Endodermal cell (in vitro differentiated cells): ENCODE data around the gene ISYNA1. TPM values are rescaled to one million over a fixed set of nuclear protein-coding genes. Genes with fewer than 3 reads are reported as not detected.
A peak's percentile ranks its signal among the peaks of the same experiment; 100 is the strongest.

Source experiments
- DNase-seq: peaks from one replicate; pipeline ENCODE4 v3.0.0-alpha.2; 2017
- H3K27ac ChIP-seq: 2 replicates; pipeline ENCODE4 v1.5.1; 2013; ENCODE audit warnings: mild to moderate bottlenecking, low read depth, low read length, moderate library complexity
- H3K27me3 ChIP-seq: 2 replicates; pipeline ENCODE4 v1.6.1; 2013; ENCODE audit warnings: mild to moderate bottlenecking, low read length, moderate library complexity; ENCODE audit not compliant: insufficient read depth, control insufficient read depth, poor library complexity, severe bottlenecking
- H3K36me3 ChIP-seq: 2 replicates; pipeline ENCODE4 v1.7.0; 2013; ENCODE audit warnings: mild to moderate bottlenecking, low read length, moderate library complexity; ENCODE audit not compliant: control insufficient read depth, insufficient read depth
- H3K4me1 ChIP-seq: one replicate; pipeline ENCODE4 v1.7.0; 2013; ENCODE audit warnings: low read length; ENCODE audit not compliant: control insufficient read depth, insufficient read depth
- H3K4me3 ChIP-seq: 2 replicates; pipeline ENCODE4 v1.5.1; 2013; ENCODE audit warnings: mild to moderate bottlenecking, low read length, moderate library complexity
- H3K9ac ChIP-seq: 2 replicates; pipeline ENCODE4 v1.6.1; 2013; ENCODE audit warnings: mild to moderate bottlenecking, low read length, moderate library complexity; ENCODE audit not compliant: poor library complexity, severe bottlenecking; ENCODE audit errors: extremely low read depth
- H3K9me3 ChIP-seq: 2 replicates; pipeline ENCODE4 v1.6.1; 2013; ENCODE audit warnings: mild to moderate bottlenecking, low read length, moderate library complexity; ENCODE audit not compliant: control insufficient read depth
- H3K27ac Mint-ChIP-seq: 2 replicates; pipeline ENCODE4 v1.8.0; 2020; ENCODE audit warnings: mixed read lengths
- H3K27me3 Mint-ChIP-seq: 2 replicates; pipeline ENCODE4 v1.8.0; 2021; ENCODE audit warnings: mild to moderate bottlenecking, mixed read lengths; ENCODE audit not compliant: insufficient read depth
- H3K36me3 Mint-ChIP-seq: 2 replicates; pipeline ENCODE4 v1.8.0; 2020; ENCODE audit warnings: low read depth, mixed read lengths
- H3K4me1 Mint-ChIP-seq: 2 replicates; pipeline ENCODE4 v1.8.0; 2020; ENCODE audit warnings: mixed read lengths
- H3K4me3 Mint-ChIP-seq: 2 replicates; pipeline ENCODE4 v1.8.0; 2020; ENCODE audit warnings: mild to moderate bottlenecking, moderate library complexity, mixed read lengths
- H3K9me3 Mint-ChIP-seq: 2 replicates; pipeline ENCODE4 v1.8.0; 2020; ENCODE audit warnings: mild to moderate bottlenecking, mixed read lengths
- CTCF ChIP-seq: fragments of 200-600 bp; sonication (generic); conservative IDR thresholded peaks from 2 replicates; pipeline ENCODE4 v1.5.0; 2021; ENCODE audit warnings: antibody characterized with exemption, mild to moderate bottlenecking
- WGBS, 2 experiments: methylation state at CpG; one replicate each; pipeline versions ENCODE4 v1.1.5 to v1.1.7; 2013; ENCODE audit warnings: missing lambda C conversion rate in 2 of 2, mixed read lengths in 1 of 2; ENCODE audit not compliant: insufficient coverage in 1 of 2, insufficient read length in 1 of 2; 5-methylcytosine and 5-hydroxymethylcytosine counted together
- total RNA-seq, 2 donors: library from RNA; stranded (reverse); fragmentation: NEBNext Ultra II Directional in 1 of 2; extraction: Animal tissue kit (Norgen Biotek cat#: 25700) in 1 of 2; gene quantifications; 2 replicates in 1 of 2; 3 replicates in 1 of 2; pipeline ENCODE4 v1.2.1, GENCODE V29; 2021

ISYNA1 gene
- total RNA-seq, 2 donors from 2014 or later, result 156 to 212 TPM

DNA sequence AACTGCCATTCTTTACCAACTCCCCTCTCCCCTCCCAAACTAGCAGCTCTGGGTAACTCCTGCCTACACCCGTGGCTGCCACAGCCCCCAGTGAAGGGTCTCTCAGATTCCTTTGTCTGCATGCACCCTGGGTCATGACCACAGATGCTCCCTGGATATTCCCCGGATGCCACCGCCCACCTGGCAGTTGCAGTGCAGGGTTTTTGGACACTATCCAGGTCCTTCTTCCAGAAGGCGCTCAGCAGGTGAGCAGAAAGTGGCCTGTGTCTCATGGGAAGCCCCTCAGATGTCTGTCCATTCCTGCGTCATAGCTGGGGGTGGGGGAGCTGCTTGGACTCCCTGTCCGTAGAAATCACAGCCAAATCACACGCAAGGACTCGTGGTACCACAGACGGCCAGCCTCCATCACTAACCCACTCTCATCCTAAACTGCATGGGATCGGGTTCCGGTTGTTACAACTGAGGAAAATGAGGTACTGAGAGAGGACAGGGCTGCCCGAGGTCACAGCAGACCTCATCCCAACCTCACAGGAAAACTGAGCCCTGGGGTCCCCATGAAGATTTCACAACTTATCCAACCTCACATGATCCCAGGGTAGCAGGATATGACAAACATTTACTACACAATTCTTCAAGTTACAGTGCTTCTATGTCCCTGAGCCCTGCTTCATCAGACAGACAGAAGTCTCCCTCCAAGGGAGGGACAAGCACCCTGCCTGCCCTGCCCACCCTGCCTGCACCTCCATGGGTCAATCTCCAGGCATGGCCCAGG lies 45.4 kb upstream of the ISYNA1 start:
- peaks cover 9% of the 10 kb centered on the region for H3K4me1 Mint-ChIP-seq
- Histone ChIP-seq H3K27ac (no peak overlapping the region), H3K36me3 (no peaks in the 10 kb centered on the region), H3K9me3 (peaks cover 7% of the 10 kb centered on the region), H3K9ac (no peak overlapping the region), H3K27me3 (no peaks in the 10 kb centered on the region), H3K4me1 (no peaks in the 10 kb centered on the region), H3K4me3 (no peak overlapping the region)
- TF ChIP-seq CTCF, result no peak
- no peak overlapping the region for H3K4me3 Mint-ChIP-seq
- H3K27ac Mint-ChIP-seq, result peak overlapping the region; percentile 66
- peaks cover 4% of the 10 kb centered on the region for H3K36me3 Mint-ChIP-seq
- peaks cover 1% of the 10 kb centered on the region for H3K9me3 Mint-ChIP-seq
- WGBS, 2 experiments, result 88 to 93% methylated on average over 5 to 12 of the region's 12 CpGs
- H3K27me3 Mint-ChIP-seq, result no peaks in the 10 kb centered on the region
- DNase-seq, result no peak

DNA sequence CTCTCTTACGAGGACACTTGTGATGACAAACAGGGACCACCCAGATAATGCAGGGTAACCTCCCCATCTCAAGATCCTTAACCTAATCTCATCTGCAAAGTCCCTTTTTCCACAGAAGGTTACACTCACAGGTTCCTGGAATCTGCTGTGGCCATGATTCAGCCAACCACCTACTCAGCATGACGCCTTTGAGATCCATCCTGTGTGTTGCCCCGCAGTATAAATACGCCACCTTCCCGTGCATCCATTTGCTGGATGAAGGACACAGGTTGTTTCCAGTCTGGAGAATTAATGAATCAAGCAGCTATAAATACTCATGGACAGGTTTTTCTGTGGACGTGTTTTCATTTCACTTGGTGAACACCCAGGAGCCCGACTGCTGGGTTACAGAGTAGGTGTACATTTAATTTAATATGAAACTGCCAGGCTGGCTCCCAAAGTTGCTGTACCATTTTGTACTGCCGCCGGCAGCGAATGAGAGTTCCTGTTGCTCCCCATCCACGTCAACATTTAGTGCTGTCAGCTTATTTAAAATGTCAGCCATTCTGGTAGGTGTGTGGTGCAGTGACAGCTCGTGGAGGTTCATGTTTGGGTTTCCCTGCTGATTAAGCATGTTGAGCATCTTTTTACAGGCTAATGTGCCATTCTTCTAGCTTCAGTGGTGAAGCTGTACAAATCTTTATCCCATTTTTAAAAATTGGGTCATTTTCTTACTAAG lies 43.7 kb upstream of the ISYNA1 start:
- Mint-ChIP-seq H3K9me3 (peaks cover 1% of the 10 kb centered on the region), H3K4me1 (peaks cover 7% of the 10 kb centered on the region), H3K4me3 (no peak overlapping the region), H3K27me3 (no peaks in the 10 kb centered on the region), H3K27ac (no peak overlapping the region), H3K36me3 (peaks cover 4% of the 10 kb centered on the region)
- no peak overlapping the region for H3K4me3 ChIP-seq
- no peaks in the 10 kb centered on the region for H3K27me3 ChIP-seq
- 95 to 97% methylated on average over 12 of the region's 12 CpGs for WGBS, 2 experiments
- no peaks in the 10 kb centered on the region for H3K36me3 ChIP-seq
- TF ChIP-seq CTCF, result no peak
- no peaks in the 10 kb centered on the region for H3K4me1 ChIP-seq
- no peak for DNase-seq
- H3K9ac ChIP-seq, result no peak overlapping the region
- H3K27ac ChIP-seq, result no peak overlapping the region
- H3K9me3 ChIP-seq, result peaks cover 7% of the 10 kb centered on the region

DNA sequence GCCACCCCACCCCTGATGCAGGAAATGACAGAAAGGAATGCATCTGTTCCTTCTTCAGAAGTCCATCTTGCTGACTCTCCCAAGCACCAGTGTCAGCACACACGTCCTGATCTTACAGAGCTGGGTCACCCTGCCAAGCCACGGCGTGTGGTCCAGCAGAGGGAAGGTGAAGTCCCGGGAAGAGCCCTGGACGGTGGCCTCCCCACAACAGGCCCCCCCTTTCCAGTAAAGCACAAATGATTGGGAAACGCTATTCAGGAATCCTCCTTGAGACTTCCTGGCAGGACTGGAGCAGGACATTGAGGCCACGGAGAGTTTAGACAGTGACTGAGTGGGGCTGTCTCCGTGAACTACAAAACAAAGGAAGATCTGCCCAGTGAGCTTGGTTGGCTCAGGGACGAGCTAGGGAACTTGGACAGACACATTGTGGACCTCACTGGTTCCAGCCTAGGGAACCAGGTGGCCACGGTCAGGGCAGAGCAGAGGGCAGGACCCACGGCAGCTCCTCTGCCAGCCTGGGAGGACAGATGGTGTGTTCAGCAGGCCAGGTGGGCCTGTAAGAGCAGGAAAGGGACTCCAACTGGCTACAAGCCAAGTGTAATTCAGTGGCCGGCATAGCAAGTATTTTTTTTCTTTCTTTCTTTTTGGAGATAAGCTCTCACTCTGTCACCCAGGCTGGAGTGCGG lies 42.2 kb upstream of the ISYNA1 start:
- 88 to 91% methylated on average over 12 to 13 of the region's 13 CpGs for WGBS, 2 experiments

More for the DNA sequence above, 42.2 kb upstream of the ISYNA1 start:
- peaks cover 1% of the 10 kb centered on the region for H3K9me3 Mint-ChIP-seq
- no peaks in the 10 kb centered on the region for H3K36me3 ChIP-seq
- peaks cover 7% of the 10 kb centered on the region for H3K9me3 ChIP-seq
- H3K27me3 ChIP-seq, result no peaks in the 10 kb centered on the region
- no peak overlapping the region for H3K9ac ChIP-seq
- no peaks in the 10 kb centered on the region for H3K27me3 Mint-ChIP-seq
- no peaks in the 10 kb centered on the region for H3K4me1 Mint-ChIP-seq
- no peak for DNase-seq
- H3K27ac Mint-ChIP-seq, result peak overlapping the region; percentile 53
- no peak for TF ChIP-seq CTCF
- H3K4me1 ChIP-seq, result no peaks in the 10 kb centered on the region
- no peak overlapping the region for H3K4me3 Mint-ChIP-seq
- no peak overlapping the region for H3K4me3 ChIP-seq
- H3K27ac ChIP-seq, result peak overlapping the region; percentile 30
- H3K36me3 Mint-ChIP-seq, result peaks cover 4% of the 10 kb centered on the region
